H9 (cell line): ENCODE measurements around the gene SURF2. TPM values are rescaled to one million over a fixed set of nuclear protein-coding genes. Genes with fewer than 3 reads are reported as not detected.

ENCODE experiments used
- DNase-seq: peaks from one replicate; pipeline ENCODE4 v3.0.0-alpha.2; 2017
- H2AFZ ChIP-seq: one replicate; pipeline ENCODE4 v1.6.1; 2013; ENCODE audit warnings: mild to moderate bottlenecking, low read length, control low read depth, moderate library complexity
- H2AK5ac ChIP-seq: 2 replicates; pipeline ENCODE4 v1.6.1; 2013; ENCODE audit warnings: low read length, control low read depth, mixed read lengths; ENCODE audit not compliant: insufficient read length
- H2BK120ac ChIP-seq: one replicate; pipeline ENCODE4 v1.6.1; 2013; ENCODE audit warnings: low read depth, mild to moderate bottlenecking, low read length, control low read depth, inconsistent platforms; ENCODE audit not compliant: poor library complexity, severe bottlenecking
- H2BK12ac ChIP-seq: 2 replicates; pipeline ENCODE4 v1.6.1; 2013; ENCODE audit warnings: low read length, control low read depth, mixed read lengths, low read depth; ENCODE audit not compliant: insufficient read length
- H2BK15ac ChIP-seq: 2 replicates; pipeline ENCODE4 v1.6.1; 2013; ENCODE audit warnings: low read depth, low read length, control low read depth
- H2BK20ac ChIP-seq: one replicate; pipeline ENCODE4 v1.6.1; 2013; ENCODE audit warnings: low read depth, mild to moderate bottlenecking, low read length, control low read depth, inconsistent platforms; ENCODE audit not compliant: poor library complexity, severe bottlenecking
- H2BK5ac ChIP-seq: 2 replicates; pipeline ENCODE4 v1.6.1; 2013; ENCODE audit warnings: low read length, control low read depth, mixed read lengths; ENCODE audit not compliant: insufficient read length
- H3K14ac ChIP-seq: 2 replicates; pipeline ENCODE4 v1.6.1; 2013; ENCODE audit warnings: low read length, control low read depth; ENCODE audit not compliant: insufficient read depth
- H3K18ac ChIP-seq: 2 replicates; pipeline ENCODE4 v1.6.1; 2013; ENCODE audit warnings: low read depth, mild to moderate bottlenecking, mixed read lengths, low read length, control low read depth; ENCODE audit not compliant: insufficient read length
- H3K23ac ChIP-seq: 2 replicates; pipeline ENCODE4 v1.6.1; 2013; ENCODE audit warnings: low read length, control low read depth, mixed read lengths, low read depth; ENCODE audit not compliant: insufficient read length
- H3K23me2 ChIP-seq: 2 replicates; pipeline ENCODE4 v1.6.1; 2013; ENCODE audit warnings: low read depth, mild to moderate bottlenecking, mixed read lengths, low read length, control low read depth; ENCODE audit not compliant: insufficient read length, poor library complexity, severe bottlenecking
- H3K27ac ChIP-seq: 2 replicates; pipeline ENCODE4 v1.5.1; 2013; ENCODE audit warnings: low read length, control low read depth, mixed read lengths, low read depth; ENCODE audit not compliant: insufficient read length
- H3K27me3 ChIP-seq: 2 replicates; pipeline ENCODE4 v1.6.1; 2013; ENCODE audit warnings: low read length, control low read depth, inconsistent platforms; ENCODE audit not compliant: insufficient read depth
- H3K4ac ChIP-seq: 2 replicates; pipeline ENCODE4 v1.6.1; 2013; ENCODE audit warnings: low read depth, mild to moderate bottlenecking, control low read depth, inconsistent platforms, low read length, moderate library complexity
- H3K4me1 ChIP-seq: 2 replicates; pipeline ENCODE4 v1.6.1; 2013; ENCODE audit warnings: low read length, control low read depth, inconsistent platforms; ENCODE audit not compliant: insufficient read depth
- H3K4me2 ChIP-seq: 2 replicates; pipeline ENCODE4 v1.6.1; 2013; ENCODE audit warnings: low read length, control low read depth, mixed read lengths; ENCODE audit not compliant: insufficient read length, insufficient read depth
- H3K56ac ChIP-seq: 2 replicates; pipeline ENCODE4 v1.6.1; 2013; ENCODE audit warnings: low read depth, mild to moderate bottlenecking, mixed read lengths, low read length, control low read depth; ENCODE audit not compliant: insufficient read length
- H3K79me1 ChIP-seq: 2 replicates; pipeline ENCODE4 v1.6.1; 2013; ENCODE audit warnings: low read depth, mild to moderate bottlenecking, moderate library complexity, low read length, control low read depth, inconsistent platforms; ENCODE audit not compliant: insufficient read depth, poor library complexity, severe bottlenecking
- H3K79me2 ChIP-seq: 2 replicates; pipeline ENCODE4 v1.6.1; 2013; ENCODE audit warnings: low read length, control low read depth, inconsistent platforms; ENCODE audit not compliant: insufficient read depth
- H3K9ac ChIP-seq: 2 replicates; pipeline ENCODE4 v1.6.1; 2013; ENCODE audit warnings: low read length, control low read depth, mixed read lengths; ENCODE audit not compliant: insufficient read length; ENCODE audit errors: extremely low read depth
- H3K9me3 ChIP-seq: one replicate; pipeline ENCODE4 v1.6.1; 2013; ENCODE audit warnings: low read depth, low read length, inconsistent platforms; ENCODE audit not compliant: control insufficient read depth
- H3T11ph ChIP-seq: one replicate; pipeline ENCODE4 v1.6.1; 2013; ENCODE audit warnings: mild to moderate bottlenecking, low read length, control low read depth, inconsistent platforms
- H4K20me1 ChIP-seq: one replicate; pipeline ENCODE4 v1.6.1; 2013; ENCODE audit not compliant: control insufficient read depth, insufficient read length, insufficient read depth
- H4K5ac ChIP-seq: 2 replicates; pipeline ENCODE4 v1.6.1; 2013; ENCODE audit warnings: low read depth, mild to moderate bottlenecking, mixed read lengths, low read length, control low read depth; ENCODE audit not compliant: insufficient read length
- H4K8ac ChIP-seq: replicated peaks from 2 replicates; pipeline ENCODE4 v1.6.1; 2013; ENCODE audit warnings: low read length, control low read depth, mixed read lengths, low read depth; ENCODE audit not compliant: insufficient read length
- H4K91ac ChIP-seq: 2 replicates; pipeline ENCODE4 v1.6.1; 2013; ENCODE audit warnings: low read depth, mild to moderate bottlenecking, moderate library complexity, mixed read lengths, low read length, control low read depth; ENCODE audit not compliant: insufficient read length
- H3K27ac Mint-ChIP-seq, 3 experiments: 2 replicates in 2 of 3; 3 replicates in 1 of 3; pipeline ENCODE4 v1.8.0; 2020 to 2021; ENCODE audit warnings: mixed read lengths in 3 of 3, mild to moderate bottlenecking in 1 of 3, moderate library complexity in 1 of 3
- H3K27me3 Mint-ChIP-seq: 2 replicates; pipeline ENCODE4 v1.8.0; 2021; ENCODE audit warnings: low read depth, mild to moderate bottlenecking, moderate library complexity, mixed read lengths
- H3K36me3 Mint-ChIP-seq, 3 experiments: 2 replicates in 2 of 3; 3 replicates in 1 of 3; pipeline ENCODE4 v1.8.0; 2020 to 2021; ENCODE audit warnings: low read depth in 3 of 3, mixed read lengths in 3 of 3; ENCODE audit not compliant: insufficient read depth in 1 of 3
- H3K4me1 Mint-ChIP-seq, 2 experiments: 2 replicates each; pipeline ENCODE4 v1.8.0; 2020; ENCODE audit warnings: mixed read lengths in 2 of 2
- H3K4me3 Mint-ChIP-seq, 2 experiments: 2 replicates in 1 of 2; 3 replicates in 1 of 2; pipeline ENCODE4 v1.8.0; 2020 to 2021; ENCODE audit warnings: mild to moderate bottlenecking in 2 of 2, mixed read lengths in 2 of 2, moderate library complexity in 1 of 2
- H3K9me3 Mint-ChIP-seq, 2 experiments: 2 replicates in 1 of 2; 3 replicates in 1 of 2; pipeline ENCODE4 v1.8.0; 2020; ENCODE audit warnings: mild to moderate bottlenecking in 2 of 2, mixed read lengths in 2 of 2, moderate library complexity in 1 of 2
- WGBS: extraction: QIAGEN DNeasy Blood & Tissue Kit; methylation state at CpG from one replicate; pipeline ENCODE4 v1.1.7; 2013; ENCODE audit warnings: missing lambda C conversion rate, low lambda C conversion rate, mixed read lengths; ENCODE audit not compliant: insufficient read length; ENCODE audit errors: extremely low coverage; 5-methylcytosine and 5-hydroxymethylcytosine counted together
- total RNA-seq: library from RNA; stranded (reverse); gene quantifications from 2 replicates; pipeline ENCODE4 v1.2.1, GENCODE V29; 2021
- TF ChIP-seq, protein P1 (sequence below): fragments of 200-600 bp; sonication (generic); conservative IDR thresholded peaks from 3 replicates; pipeline ENCODE4 v1.8.0; 2021; ENCODE audit warnings: antibody characterized with exemption, mild to moderate bottlenecking

The SURF2 gene
- total RNA-seq, 1 experiment from 2014 or later: 44.4 TPM

DNA sequence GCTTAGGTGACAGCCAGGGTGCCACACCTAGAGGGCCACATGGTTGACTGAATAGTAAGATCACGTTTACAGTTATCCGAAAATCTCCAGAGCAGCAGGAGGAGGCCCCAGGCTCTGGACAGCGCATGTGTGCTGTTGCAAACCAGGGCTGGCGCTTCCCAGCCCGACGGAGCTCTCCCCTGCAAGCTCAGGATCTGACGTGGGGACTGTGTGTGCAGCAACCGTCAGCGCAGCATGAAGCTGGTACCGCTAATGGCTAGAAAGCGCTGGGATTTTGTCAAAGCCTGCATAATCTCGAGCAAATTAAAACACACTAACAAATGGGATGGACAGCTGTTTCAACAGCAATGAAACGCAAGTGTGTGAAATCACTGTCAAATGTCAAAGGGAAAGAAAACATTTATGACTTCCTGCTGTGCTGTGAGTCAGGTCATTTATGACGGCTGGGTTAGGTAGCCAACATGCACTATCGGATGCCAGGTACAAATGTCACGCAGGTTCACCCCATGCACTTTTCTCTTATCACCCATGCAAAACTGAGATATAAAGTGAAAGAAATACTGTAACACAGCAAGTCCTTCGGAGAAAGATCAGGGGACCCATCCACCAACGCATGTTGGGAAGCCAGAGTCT is 12.0 kb downstream of the SURF2 start:
- Histone ChIP-seq H2BK5ac (no peak overlapping the region), H3K23ac (no peak overlapping the region), H4K20me1 (no peaks in the 10 kb centered on the region), H4K91ac (no peak overlapping the region), H3K4me1 (no peaks in the 10 kb centered on the region), H4K8ac (no peak overlapping the region), H3K4me2 (no peak overlapping the region), H3K56ac (no peak overlapping the region), H3K9ac (no peak overlapping the region), H3K27me3 (no peaks in the 10 kb centered on the region), H2BK12ac (no peak overlapping the region), H3K23me2 (no peaks in the 10 kb centered on the region), H2AFZ (no peak overlapping the region), H3K79me1 (peaks cover 34% of the 10 kb centered on the region), H2AK5ac (no peak overlapping the region), H3K4ac (no peak overlapping the region), H2BK20ac (no peak overlapping the region), H3T11ph (no peak overlapping the region), H3K14ac (no peak overlapping the region), H2BK120ac (no peak overlapping the region), H3K9me3 (no peaks in the 10 kb centered on the region), H3K79me2 (peaks cover 51% of the 10 kb centered on the region; the same call in 1 of the 2 replicates), H3K27ac (no peak overlapping the region), H3K18ac (no peak overlapping the region), H2BK15ac (no peak overlapping the region), H4K5ac (no peak overlapping the region)
- Mint-ChIP-seq H3K4me1 (peaks cover 3 to 7% of the 10 kb centered on the region in 2 experiments; a peak in 3 of 4 replicates), H3K9me3 (no peaks in the 10 kb centered on the region), H3K27ac (peak overlapping the region in 1 of 3 experiments; percentile 69; a peak in 3 of 7 replicates), H3K36me3 (peaks cover 33 to 87% (median 70%) of the 10 kb centered on the region in 3 experiments; a peak in 6 of 7 replicates), H3K4me3 (no peak overlapping the region), H3K27me3 (no peaks in the 10 kb centered on the region)
- no CpG with 5 or more reads among the region's 18 CpGs for WGBS
- DNase-seq: no peak
- TF ChIP-seq, protein P1, sequence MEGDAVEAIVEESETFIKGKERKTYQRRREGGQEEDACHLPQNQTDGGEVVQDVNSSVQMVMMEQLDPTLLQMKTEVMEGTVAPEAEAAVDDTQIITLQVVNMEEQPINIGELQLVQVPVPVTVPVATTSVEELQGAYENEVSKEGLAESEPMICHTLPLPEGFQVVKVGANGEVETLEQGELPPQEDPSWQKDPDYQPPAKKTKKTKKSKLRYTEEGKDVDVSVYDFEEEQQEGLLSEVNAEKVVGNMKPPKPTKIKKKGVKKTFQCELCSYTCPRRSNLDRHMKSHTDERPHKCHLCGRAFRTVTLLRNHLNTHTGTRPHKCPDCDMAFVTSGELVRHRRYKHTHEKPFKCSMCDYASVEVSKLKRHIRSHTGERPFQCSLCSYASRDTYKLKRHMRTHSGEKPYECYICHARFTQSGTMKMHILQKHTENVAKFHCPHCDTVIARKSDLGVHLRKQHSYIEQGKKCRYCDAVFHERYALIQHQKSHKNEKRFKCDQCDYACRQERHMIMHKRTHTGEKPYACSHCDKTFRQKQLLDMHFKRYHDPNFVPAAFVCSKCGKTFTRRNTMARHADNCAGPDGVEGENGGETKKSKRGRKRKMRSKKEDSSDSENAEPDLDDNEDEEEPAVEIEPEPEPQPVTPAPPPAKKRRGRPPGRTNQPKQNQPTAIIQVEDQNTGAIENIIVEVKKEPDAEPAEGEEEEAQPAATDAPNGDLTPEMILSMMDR: no peak
